Stimulated activated naive B cell treated with anti-CD40 and anti-IgM and Interleukin-4, amounts not matched to agents 10 μg/mL and 1 μg/mL and 100 μg/mL, for 72 hours (primary cell): ENCODE data around the gene ZFAND3.

Experiments
- ATAC-seq, 2 donors: fragments of 150-1000 bp; cut with Tn5 transposase; replicated peaks; 2 replicates each; pipeline ENCODE4 v1.10.0; 2021; ENCODE audit warnings: moderate library complexity in 1 of 2
- DNase-seq: peaks from one replicate; pipeline ENCODE4 v3.0.0; 2021
- H3K27ac Mint-ChIP-seq: one replicate; pipeline ENCODE4 v1.8.0; 2022; ENCODE audit warnings: mild to moderate bottlenecking, mixed read lengths
- H3K27me3 Mint-ChIP-seq, 2 donors: one replicate each; pipeline ENCODE4 v1.8.0; 2022; ENCODE audit warnings: mixed read lengths in 2 of 2
- H3K36me3 Mint-ChIP-seq, 2 donors: one replicate each; pipeline ENCODE4 v1.8.0; 2022; ENCODE audit warnings: mixed read lengths in 2 of 2, mild to moderate bottlenecking in 1 of 2
- H3K4me1 Mint-ChIP-seq, 2 donors: one replicate each; pipeline ENCODE4 v1.8.0; 2022; ENCODE audit warnings: mixed read lengths in 2 of 2, mild to moderate bottlenecking in 1 of 2
- H3K4me3 Mint-ChIP-seq, 2 donors: one replicate each; pipeline ENCODE4 v1.8.0; 2022; ENCODE audit warnings: mild to moderate bottlenecking in 2 of 2, mixed read lengths in 2 of 2, moderate library complexity in 1 of 2
- H3K9me3 Mint-ChIP-seq, 2 donors: one replicate each; pipeline ENCODE4 v1.8.0; 2022; ENCODE audit warnings: mixed read lengths in 2 of 2, mild to moderate bottlenecking in 1 of 2

The ZFAND3 gene

DNA sequence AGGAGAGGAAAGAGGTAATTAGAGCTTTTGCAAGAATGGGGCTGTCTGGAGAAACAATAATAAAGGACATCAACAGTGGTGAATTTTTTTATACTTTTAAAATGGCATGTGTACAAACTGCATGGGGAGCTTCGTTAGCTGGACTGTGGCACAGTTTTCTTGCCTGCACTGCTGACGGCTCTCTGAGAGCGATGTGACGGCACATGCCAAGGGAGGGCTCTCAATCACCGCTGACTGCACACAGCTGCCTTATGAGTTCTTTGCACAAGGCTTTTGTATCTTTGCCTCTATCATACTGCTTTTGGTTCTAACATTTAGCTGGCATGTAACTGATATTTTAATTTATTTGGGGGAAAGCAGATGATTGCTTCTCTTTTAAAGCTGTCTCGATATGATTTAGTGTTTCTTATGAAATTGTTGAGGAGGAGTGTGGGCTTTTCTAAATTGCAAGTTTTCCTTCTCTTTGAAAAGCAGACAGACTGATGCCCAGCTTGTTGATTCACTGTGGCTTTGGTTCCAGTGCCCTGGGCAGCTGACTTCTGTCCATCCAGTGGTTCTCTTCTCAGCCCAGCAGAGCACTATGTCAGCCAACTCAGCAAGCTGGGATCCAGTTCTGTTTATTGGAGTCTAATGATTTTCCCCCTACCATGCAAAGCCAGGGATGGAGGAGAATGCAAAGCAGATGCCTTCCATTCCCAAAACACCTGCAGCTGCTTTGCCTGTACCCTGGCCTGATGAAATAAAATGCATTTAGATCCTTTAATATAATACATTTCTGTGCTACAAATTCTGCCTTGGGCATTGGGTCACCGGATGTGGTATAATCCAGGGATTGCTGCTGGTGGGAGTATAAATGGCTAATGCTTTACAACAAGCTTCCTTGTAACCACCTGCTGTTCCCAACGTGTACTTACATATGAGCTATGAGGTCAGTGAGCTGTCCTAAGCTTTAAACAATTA, 323.9 kb downstream of the ZFAND3 start:
- Mint-ChIP-seq H3K9me3 (no peaks in the 10 kb centered on the region), H3K27ac (no peak overlapping the region), H3K36me3 (peaks cover 25 to 33% of the 10 kb centered on the region in 2 donors), H3K4me3 (no peak overlapping the region), H3K27me3 (no peaks in the 10 kb centered on the region), H3K4me1 (peaks cover 10 to 12% of the 10 kb centered on the region in 2 donors)
- no peak for DNase-seq
- ATAC-seq = no peak

DNA sequence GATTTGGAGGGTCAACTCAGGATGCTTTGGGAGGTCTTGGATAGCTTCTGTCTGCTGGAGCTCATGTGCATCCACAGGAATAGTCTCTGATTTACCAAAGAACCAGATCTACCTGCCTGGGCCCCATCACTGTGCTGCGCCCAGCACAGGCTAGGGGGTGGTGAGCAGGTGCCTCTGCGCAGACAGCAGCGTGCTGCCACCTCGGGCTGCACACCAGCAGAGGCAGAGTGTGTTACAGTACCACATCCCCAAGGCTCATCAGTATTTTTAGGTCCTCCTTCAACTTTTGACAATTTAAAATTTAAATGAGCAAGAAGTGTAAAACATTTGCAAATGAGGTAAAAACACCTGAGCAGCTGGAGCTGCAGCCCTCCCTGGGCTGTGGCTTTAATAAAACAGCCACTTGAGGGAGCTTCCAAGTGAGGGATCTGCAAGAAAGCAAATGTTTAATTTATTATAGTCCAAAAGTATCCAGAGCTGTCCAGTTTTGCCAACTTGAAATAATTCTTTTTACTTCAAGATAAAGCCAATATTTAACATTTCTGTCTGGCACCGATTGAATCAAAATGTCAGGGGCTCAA, 324.9 kb downstream of the ZFAND3 start:
- Mint-ChIP-seq H3K4me3 (no peak overlapping the region), H3K27ac (no peak overlapping the region), H3K9me3 (no peaks in the 10 kb centered on the region), H3K36me3 (peaks cover 23 to 30% of the 10 kb centered on the region in 2 donors), H3K4me1 (peaks cover 8 to 12% of the 10 kb centered on the region in 2 donors), H3K27me3 (no peaks in the 10 kb centered on the region)
- DNase-seq = no peak
- ATAC-seq = no peak

DNA sequence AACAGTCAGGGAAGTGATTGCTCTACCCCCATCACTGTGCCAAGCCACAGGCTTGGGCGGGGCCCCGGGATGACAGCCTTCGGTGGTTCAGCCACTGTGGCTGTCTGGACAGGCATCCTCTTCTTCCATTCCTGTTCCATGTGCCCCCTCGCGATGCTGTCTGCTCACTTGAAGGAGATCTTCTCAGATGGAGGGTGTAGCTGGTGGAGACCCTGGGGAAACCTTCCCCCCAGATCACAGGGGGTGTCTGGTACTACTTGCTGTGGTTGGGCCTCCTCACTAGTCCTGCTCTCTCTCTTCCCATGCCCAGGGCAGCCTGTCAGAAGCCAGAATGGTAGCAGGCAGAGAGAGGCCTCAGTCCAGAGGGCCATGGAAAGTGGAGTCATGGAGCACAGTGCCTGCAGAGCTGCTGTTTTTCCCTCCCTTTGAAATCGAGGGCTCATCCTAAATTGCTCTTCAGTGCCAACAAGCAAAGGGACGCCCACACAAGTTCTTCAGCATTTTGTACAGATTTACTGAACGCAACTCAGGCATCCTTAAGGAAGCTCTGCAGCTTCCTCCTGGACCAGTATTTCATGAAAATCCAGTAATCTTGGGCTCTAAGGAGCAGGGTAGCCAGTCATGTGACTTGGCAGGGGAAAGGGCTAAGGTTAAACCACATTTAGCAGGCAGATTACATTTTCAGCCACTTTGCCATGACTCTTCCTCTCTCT, 326.6 kb downstream of the ZFAND3 start:
- Mint-ChIP-seq H3K4me3 (no peak overlapping the region), H3K27ac (peak overlapping the region; percentile 14), H3K9me3 (no peaks in the 10 kb centered on the region), H3K4me1 (peaks cover 7 to 12% of the 10 kb centered on the region in 2 donors), H3K36me3 (peaks cover 16 to 26% of the 10 kb centered on the region in 2 donors), H3K27me3 (no peaks in the 10 kb centered on the region)
- DNase-seq = no peak
- no peak for ATAC-seq

DNA sequence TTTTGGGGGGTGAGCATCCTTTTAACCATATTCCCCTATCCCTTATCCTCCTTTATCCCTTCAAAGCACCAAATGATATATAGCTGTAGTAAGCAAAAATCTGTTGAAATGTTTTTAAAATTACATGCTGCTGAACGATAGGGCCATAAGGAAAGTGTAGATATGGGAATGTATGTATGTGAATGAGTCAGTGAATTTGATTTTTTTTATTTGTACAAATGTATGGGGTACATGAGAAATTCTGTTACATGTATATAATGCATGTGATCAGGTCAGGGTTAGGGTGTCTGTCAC, 327.2 kb downstream of the ZFAND3 start:
- Mint-ChIP-seq H3K4me1 (peaks cover 7 to 12% of the 10 kb centered on the region in 2 donors), H3K4me3 (no peak overlapping the region), H3K9me3 (no peaks in the 10 kb centered on the region), H3K36me3 (peaks cover 13 to 26% of the 10 kb centered on the region in 2 donors), H3K27ac (no peak overlapping the region), H3K27me3 (no peaks in the 10 kb centered on the region)
- DNase-seq (no peak), ATAC-seq (no peak)

DNA sequence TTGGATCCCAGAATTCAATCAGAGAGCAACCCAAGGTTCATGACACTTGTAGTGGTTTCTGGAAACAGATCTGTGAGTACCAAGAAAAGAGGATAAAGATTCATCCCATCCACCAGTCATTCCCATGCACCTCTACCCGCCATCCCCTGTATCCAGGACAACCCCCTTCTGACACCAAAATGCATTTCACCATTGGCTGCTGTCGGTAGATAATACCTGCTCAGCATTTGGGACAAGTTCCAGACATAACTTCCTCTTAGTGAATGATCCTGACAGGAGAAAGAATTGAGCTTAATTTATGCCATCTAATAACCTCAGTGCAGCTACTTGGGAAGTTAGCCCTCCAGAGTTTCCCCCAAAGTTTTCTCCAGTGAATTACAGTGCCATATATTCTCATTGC, 329.1 kb downstream of the ZFAND3 start:
- peaks cover 11 to 12% of the 10 kb centered on the region in 2 donors for H3K4me1 Mint-ChIP-seq
- no peak for ATAC-seq

DNA sequence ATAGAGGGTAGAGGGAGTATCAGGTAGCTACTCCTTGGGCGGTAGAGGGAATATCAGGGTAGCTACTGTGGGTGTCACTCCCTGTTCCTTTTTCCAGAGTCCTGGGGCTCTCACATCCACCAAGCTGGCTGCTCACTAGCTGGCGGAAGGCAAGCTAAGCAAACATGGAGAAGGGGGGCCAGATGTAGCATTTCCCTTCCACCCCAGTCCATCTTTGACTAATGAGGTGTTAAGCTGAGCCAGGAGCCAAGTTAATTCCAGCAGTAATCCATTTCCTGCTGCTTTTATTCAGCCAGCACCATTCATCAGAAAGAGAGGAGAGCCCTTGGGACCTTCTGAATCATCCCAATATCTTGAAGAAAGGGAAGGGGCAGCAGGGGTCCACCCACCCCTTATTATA, 330.0 kb downstream of the ZFAND3 start:
- no peak for DNase-seq
- H3K4me3 Mint-ChIP-seq = no peak overlapping the region
- H3K27ac Mint-ChIP-seq = no peak overlapping the region
- peaks cover 20 to 39% of the 10 kb centered on the region in 2 donors for H3K36me3 Mint-ChIP-seq
- no peak for ATAC-seq
- H3K9me3 Mint-ChIP-seq = no peaks in the 10 kb centered on the region
- no peaks in the 10 kb centered on the region for H3K27me3 Mint-ChIP-seq
- peaks cover 11 to 12% of the 10 kb centered on the region in 2 donors for H3K4me1 Mint-ChIP-seq

More for the DNA sequence above, 329.1 kb downstream of the ZFAND3 start:
- Mint-ChIP-seq H3K4me3 (no peak overlapping the region), H3K36me3 (peaks cover 19 to 39% of the 10 kb centered on the region in 2 donors), H3K27ac (no peak overlapping the region), H3K9me3 (no peaks in the 10 kb centered on the region), H3K27me3 (no peaks in the 10 kb centered on the region)
- DNase-seq = no peak

DNA sequence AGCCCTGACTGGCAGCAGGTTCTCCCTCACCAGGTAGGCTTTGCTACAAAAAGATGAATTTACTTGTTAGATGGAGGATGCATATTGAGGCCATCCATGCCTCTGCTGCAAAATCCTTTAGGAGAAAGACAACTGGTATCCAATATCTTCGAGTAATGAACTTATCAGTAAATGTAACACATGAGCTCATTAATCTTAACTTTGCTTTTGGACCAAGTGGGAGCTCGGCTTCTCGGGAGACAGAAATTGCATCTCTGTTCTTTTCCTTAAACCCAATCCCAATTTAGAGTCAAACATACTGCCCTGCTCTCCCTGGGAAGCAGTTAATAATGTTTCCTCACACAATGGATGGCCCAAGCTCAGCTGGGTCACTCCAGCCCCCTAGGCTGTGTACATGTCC, 330.5 kb downstream of the ZFAND3 start:
- H3K9me3 Mint-ChIP-seq = no peaks in the 10 kb centered on the region
- H3K4me3 Mint-ChIP-seq = no peak overlapping the region
- no peaks in the 10 kb centered on the region for H3K27me3 Mint-ChIP-seq
- H3K36me3 Mint-ChIP-seq = peaks cover 24 to 39% of the 10 kb centered on the region in 2 donors
- H3K27ac Mint-ChIP-seq = no peak overlapping the region
- peaks cover 11 to 12% of the 10 kb centered on the region in 2 donors for H3K4me1 Mint-ChIP-seq
- ATAC-seq (no peak), DNase-seq (no peak)

DNA sequence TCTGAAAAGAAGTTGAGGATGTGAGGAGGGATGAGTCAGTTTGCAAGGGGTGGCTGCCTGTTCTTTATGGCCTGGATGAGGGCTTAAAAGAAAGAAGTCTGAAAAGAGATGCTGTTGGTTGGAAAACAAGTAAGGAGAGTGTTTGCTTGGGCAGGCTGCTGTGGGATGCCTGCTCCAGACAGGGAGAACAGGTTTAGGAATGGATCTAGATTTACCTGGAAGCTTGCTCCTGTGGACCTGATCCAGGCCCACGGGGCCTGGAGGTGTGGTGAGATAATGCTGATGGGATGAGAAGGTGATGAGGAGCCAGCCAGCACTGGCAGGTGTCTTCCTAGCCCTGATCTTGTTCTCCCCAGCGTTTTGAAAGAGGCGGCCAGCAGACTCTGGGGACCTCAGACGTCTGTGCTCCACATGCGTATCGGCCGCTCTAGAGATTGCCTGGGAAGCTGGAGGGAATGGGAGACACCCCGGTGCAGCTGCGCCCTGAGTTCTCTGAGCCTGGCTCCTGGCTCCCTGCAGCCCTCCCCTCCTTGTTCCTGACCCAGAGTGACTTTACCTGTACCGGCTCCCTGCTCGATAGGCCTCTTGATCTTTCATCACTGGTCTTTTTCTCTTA, 331.3 kb downstream of the ZFAND3 start:
- H3K4me3 Mint-ChIP-seq = no peak overlapping the region
- DNase-seq (no peak), ATAC-seq (no peak)
- H3K9me3 Mint-ChIP-seq = no peaks in the 10 kb centered on the region
- peaks cover 24 to 40% of the 10 kb centered on the region in 2 donors for H3K36me3 Mint-ChIP-seq
- peaks cover 10 to 11% of the 10 kb centered on the region in 2 donors for H3K4me1 Mint-ChIP-seq
- H3K27me3 Mint-ChIP-seq = no peaks in the 10 kb centered on the region
- H3K27ac Mint-ChIP-seq = peak overlapping the region; percentile 85

DNA sequence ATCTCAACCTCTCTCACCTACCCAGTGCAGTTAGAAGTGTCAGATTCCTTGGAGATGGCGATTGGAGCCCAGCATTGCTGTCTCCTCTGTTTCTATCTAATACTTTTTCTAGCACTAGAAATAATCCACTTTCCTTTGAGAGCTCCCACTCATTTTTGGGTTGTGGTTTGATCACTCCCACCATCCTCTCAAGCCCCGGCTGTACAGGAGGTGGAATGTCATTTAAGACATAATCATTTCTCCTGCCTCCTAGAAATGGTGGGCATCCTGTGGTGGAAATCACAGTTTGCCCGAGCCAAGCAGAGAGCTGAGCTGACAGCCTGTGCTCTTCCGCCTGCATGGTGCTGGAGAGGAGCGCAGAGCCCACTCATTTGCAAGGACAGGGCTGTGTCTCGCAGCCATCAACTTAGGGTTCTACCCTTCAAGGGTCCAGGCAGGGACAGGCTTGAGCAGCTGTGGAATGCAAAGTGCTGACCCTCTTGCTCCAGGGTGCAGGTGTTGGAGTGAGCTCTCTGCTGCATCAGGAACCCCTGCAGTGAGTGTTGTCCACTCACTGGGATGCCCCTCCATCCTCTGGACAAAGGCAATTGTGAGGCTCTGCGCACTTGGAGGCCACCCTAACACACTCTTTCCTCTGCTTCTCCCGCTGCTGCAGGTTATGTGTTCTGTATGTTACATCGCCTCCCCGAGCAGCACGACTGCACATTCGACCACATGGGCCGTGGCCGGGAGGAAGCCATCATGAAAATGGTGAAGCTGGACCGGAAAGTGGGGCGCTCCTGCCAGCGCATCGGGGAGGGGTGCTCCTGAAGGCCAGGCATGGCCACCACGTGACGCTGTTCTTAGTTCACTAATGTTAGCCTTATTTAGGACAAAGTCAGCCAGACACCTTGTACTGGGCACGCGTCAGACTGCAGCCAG, 332.3 kb downstream of the ZFAND3 start:
- Mint-ChIP-seq H3K36me3 (peaks cover 24 to 38% of the 10 kb centered on the region in 2 donors), H3K4me1 (peaks cover 5 to 11% of the 10 kb centered on the region in 2 donors), H3K27ac (no peak overlapping the region), H3K9me3 (no peaks in the 10 kb centered on the region), H3K27me3 (no peaks in the 10 kb centered on the region), H3K4me3 (no peak overlapping the region)
- DNase-seq (no peak), ATAC-seq (no peak)

DNA sequence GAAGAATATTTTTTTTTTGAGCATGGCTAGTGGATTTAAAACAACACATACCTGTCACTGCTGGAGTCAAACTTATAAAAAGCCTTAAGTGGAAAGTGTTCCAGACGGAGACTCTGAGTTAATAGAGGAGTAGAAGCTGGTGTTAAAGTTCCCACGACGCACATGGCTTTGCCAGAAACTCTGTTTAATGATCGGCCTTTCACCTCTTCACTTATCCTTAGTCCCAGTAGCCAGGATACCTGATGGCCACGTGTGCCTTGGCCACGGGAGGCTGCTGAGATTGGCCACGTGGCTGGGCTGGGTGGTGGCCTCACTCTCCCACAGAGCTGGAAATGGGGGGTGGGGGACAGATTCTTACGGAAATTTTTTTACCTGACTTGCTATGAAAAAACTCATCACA, 333.1 kb downstream of the ZFAND3 start:
- Mint-ChIP-seq H3K4me1 (peaks cover 5 to 8% of the 10 kb centered on the region in 2 donors), H3K9me3 (no peaks in the 10 kb centered on the region), H3K4me3 (no peak overlapping the region), H3K27me3 (no peaks in the 10 kb centered on the region), H3K27ac (no peak overlapping the region), H3K36me3 (peaks cover 30 to 45% of the 10 kb centered on the region in 2 donors)
- ATAC-seq = no peak
- DNase-seq = no peak

DNA sequence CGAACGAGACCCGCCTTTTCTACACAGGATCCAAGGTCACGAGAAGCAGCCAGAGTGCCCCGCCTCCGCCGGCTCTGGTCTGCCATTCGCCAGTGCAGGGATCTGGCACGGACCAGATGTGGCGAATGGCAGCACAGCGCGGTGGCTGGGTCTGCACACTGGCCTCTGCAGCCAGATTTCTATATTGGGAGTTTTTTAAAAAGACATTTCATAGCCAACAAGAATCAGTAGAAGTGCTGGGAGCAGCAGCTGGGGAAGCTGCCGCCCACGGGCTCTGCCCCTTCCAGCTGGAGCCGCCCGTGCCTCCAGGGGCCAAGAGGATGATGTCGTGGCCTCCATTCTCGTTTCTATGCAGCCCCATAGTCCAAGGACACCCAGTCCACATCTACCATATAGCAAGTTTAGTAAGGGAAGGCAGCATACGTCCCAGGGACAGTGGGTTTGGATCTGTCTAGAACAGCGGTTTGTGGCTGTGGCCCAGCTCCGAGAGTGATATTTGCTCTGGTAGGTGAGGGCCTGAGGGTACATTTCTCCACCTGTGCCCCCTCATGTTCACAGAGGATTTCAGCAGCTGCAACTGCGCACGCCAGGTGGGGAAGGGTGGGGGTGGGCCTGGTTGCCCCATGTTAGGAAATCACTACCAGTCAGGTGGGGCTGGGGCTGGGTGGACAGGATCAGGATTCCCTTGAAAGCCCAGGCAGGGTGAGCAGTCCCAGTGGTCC, 333.7 kb downstream of the ZFAND3 start:
- Mint-ChIP-seq H3K4me1 (peaks cover 0 to 6% of the 10 kb centered on the region in 2 donors), H3K36me3 (peaks cover 32 to 47% of the 10 kb centered on the region in 2 donors), H3K9me3 (no peaks in the 10 kb centered on the region), H3K27me3 (no peaks in the 10 kb centered on the region), H3K27ac (peak overlapping the region; percentile 25), H3K4me3 (no peak overlapping the region)
- DNase-seq = no peak
- no peak for ATAC-seq

DNA sequence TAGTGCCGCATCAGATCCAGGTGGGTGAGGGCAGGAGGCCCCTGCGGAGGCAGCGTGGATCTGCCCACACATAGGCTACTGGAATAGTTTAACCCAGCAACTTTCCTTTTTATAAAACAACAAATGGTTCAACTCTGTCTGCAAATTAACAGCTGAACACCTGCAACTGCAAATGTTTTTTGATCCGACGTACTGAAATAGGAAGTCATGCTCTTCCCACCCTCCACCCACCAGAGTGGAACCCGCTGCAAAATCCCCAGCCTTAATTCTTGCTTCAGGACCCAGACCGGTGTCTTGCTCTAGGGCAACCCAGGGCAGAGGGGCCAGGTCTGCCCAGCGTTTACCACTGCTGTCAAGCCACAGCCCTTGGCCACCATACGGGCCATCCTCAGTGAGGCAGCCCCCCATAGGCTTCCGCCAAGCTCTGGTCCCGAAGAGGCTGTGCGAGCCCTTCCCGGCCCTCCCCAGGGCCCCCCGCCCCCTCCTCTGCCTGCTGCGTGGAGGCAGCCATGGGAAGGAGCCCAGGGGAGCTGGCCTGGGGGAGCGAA, 334.3 kb downstream of the ZFAND3 start:
- H3K36me3 Mint-ChIP-seq = peaks cover 32 to 46% of the 10 kb centered on the region in 2 donors
- peaks cover 0 to 6% of the 10 kb centered on the region in 2 donors for H3K4me1 Mint-ChIP-seq
- DNase-seq (no peak), ATAC-seq (peak; percentile 27 to 36)
- H3K27ac Mint-ChIP-seq = no peak overlapping the region
- H3K4me3 Mint-ChIP-seq = no peak overlapping the region
- peaks cover 0 to 1% of the 10 kb centered on the region in 2 donors for H3K9me3 Mint-ChIP-seq
- no peaks in the 10 kb centered on the region for H3K27me3 Mint-ChIP-seq

DNA sequence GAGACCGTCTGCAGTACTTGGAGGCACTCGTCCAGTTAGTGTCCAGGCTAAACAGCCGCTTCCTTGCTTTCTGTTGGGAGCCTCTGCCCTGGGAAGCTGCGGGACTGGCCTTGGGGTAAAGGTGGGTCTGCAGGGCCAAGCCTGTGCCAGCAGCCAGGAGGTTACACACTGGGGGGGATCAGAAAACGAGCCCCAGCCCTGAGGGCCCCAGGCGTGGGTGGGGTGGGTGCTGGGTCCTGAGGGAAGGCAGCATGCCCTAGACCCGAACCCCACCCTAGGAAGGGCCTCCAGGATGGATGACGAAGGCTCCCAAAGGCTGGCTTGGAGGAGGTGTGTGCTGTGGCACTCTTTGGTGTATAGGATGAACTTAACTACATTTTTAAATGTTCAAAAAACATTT, 335.2 kb downstream of the ZFAND3 start:
- H3K27me3 Mint-ChIP-seq = no peaks in the 10 kb centered on the region
- DNase-seq (no peak), ATAC-seq (no peak)
- H3K9me3 Mint-ChIP-seq = peaks cover 0 to 1% of the 10 kb centered on the region in 2 donors
- peaks cover 33 to 51% of the 10 kb centered on the region in 2 donors for H3K36me3 Mint-ChIP-seq
- peaks cover 0 to 6% of the 10 kb centered on the region in 2 donors for H3K4me1 Mint-ChIP-seq
- no peak overlapping the region for H3K27ac Mint-ChIP-seq
- H3K4me3 Mint-ChIP-seq = no peak overlapping the region
